ENCODE results near the gene ZDHHC11B.
A peak's percentile ranks its signal among the peaks of the same experiment; 100 is the strongest.
"Not testable (repeated sequence)": the region's sequence is repeated elsewhere in the genome, so short reads cannot be mapped to it uniquely, and the experiment has no call there.

The ZDHHC11B gene

GRCh38 chr5:691049-691448, 93.5 kb downstream of the ZDHHC11B start:
- H3K9ac ChIP-seq (ENCODE audit: low read length in 2 of 2); H3K4me3 ChIP-seq (ENCODE audit: low read length in 2 of 2); H3K36me3 ChIP-seq (ENCODE audit: control insufficient read depth in 2 of 2, insufficient read depth in 2 of 2, low read length in 2 of 2); H3K27me3 ChIP-seq (ENCODE audit: control insufficient read depth in 1 of 2, insufficient read depth in 2 of 2, low read length in 2 of 2); H3K4me1 ChIP-seq (ENCODE audit: control insufficient read depth, insufficient read depth, low read length); H3K9me3 ChIP-seq (ENCODE audit: control insufficient read depth in 2 of 2, low read length in 2 of 2); H3K27ac ChIP-seq (ENCODE audit: low read length): not testable (repeated sequence)

GRCh38 chr5:690293-690692, 94.2 kb downstream of the ZDHHC11B start:
- H3K4me3 ChIP-seq (ENCODE audit: low read length in 2 of 2); H3K9ac ChIP-seq (ENCODE audit: low read length in 2 of 2); H3K4me1 ChIP-seq (ENCODE audit: control insufficient read depth, insufficient read depth, low read length); H3K27me3 ChIP-seq (ENCODE audit: control insufficient read depth in 1 of 2, insufficient read depth in 2 of 2, low read length in 2 of 2); H3K36me3 ChIP-seq (ENCODE audit: control insufficient read depth in 2 of 2, insufficient read depth in 2 of 2, low read length in 2 of 2); H3K9me3 ChIP-seq (ENCODE audit: control insufficient read depth in 2 of 2, low read length in 2 of 2); H3K27ac ChIP-seq (ENCODE audit: low read length): not testable (repeated sequence)

- not testable (repeated sequence) for H3K4me3 ChIP-seq (ENCODE audit: low read length in 2 of 2); H3K9me3 ChIP-seq (ENCODE audit: control insufficient read depth in 2 of 2, low read length in 2 of 2); H3K27ac ChIP-seq (ENCODE audit: low read length); H3K9ac ChIP-seq (ENCODE audit: low read length in 2 of 2); H3K36me3 ChIP-seq (ENCODE audit: control insufficient read depth in 2 of 2, insufficient read depth in 2 of 2, low read length in 2 of 2); H3K27me3 ChIP-seq (ENCODE audit: control insufficient read depth in 1 of 2, insufficient read depth in 2 of 2, low read length in 2 of 2)
- peaks cover 24% of the 10 kb centered on the region for H3K4me1 ChIP-seq (ENCODE audit: control insufficient read depth, insufficient read depth, low read length)
Measured at GRCh38 chr5:688348-689010, 96.0 kb downstream of the ZDHHC11B start.

GRCh38 chr5:686936-687335, 97.6 kb downstream of the ZDHHC11B start:
- not testable (repeated sequence) for H3K27me3 ChIP-seq (ENCODE audit: control insufficient read depth in 1 of 2, insufficient read depth in 2 of 2, low read length in 2 of 2); H3K4me3 ChIP-seq (ENCODE audit: low read length in 2 of 2); H3K9me3 ChIP-seq (ENCODE audit: control insufficient read depth in 2 of 2, low read length in 2 of 2); H3K27ac ChIP-seq (ENCODE audit: low read length); H3K9ac ChIP-seq (ENCODE audit: low read length in 2 of 2); H3K36me3 ChIP-seq (ENCODE audit: control insufficient read depth in 2 of 2, insufficient read depth in 2 of 2, low read length in 2 of 2)
- peaks cover 26% of the 10 kb centered on the region for H3K4me1 ChIP-seq (ENCODE audit: control insufficient read depth, insufficient read depth, low read length)

- not testable (repeated sequence) for H3K4me3 ChIP-seq (ENCODE audit: low read length in 2 of 2); H3K36me3 ChIP-seq (ENCODE audit: control insufficient read depth in 2 of 2, insufficient read depth in 2 of 2, low read length in 2 of 2); H3K9ac ChIP-seq (ENCODE audit: low read length in 2 of 2); H3K9me3 ChIP-seq (ENCODE audit: control insufficient read depth in 2 of 2, low read length in 2 of 2); H3K27me3 ChIP-seq (ENCODE audit: control insufficient read depth in 1 of 2, insufficient read depth in 2 of 2, low read length in 2 of 2); H3K27ac ChIP-seq (ENCODE audit: low read length)
- H3K4me1 ChIP-seq (ENCODE audit: control insufficient read depth, insufficient read depth, low read length), result peaks cover 29% of the 10 kb centered on the region
Measured at GRCh38 chr5:686172-686523, 98.4 kb downstream of the ZDHHC11B start.

GRCh38 chr5:685262-686171, 99.0 kb downstream of the ZDHHC11B start:
- Histone ChIP-seq H3K4me3 (ENCODE audit: low read length in 2 of 2) (no peak overlapping the region), H3K9me3 (ENCODE audit: control insufficient read depth in 2 of 2, low read length in 2 of 2) (no peaks in the 10 kb centered on the region), H3K27me3 (ENCODE audit: control insufficient read depth in 1 of 2, insufficient read depth in 2 of 2, low read length in 2 of 2) (no peaks in the 10 kb centered on the region), H3K27ac (ENCODE audit: low read length) (no peak overlapping the region), H3K4me1 (ENCODE audit: control insufficient read depth, insufficient read depth, low read length) (peaks cover 34% of the 10 kb centered on the region), H3K9ac (ENCODE audit: low read length in 2 of 2) (no peak overlapping the region), H3K36me3 (ENCODE audit: control insufficient read depth in 2 of 2, insufficient read depth in 2 of 2, low read length in 2 of 2) (no peaks in the 10 kb centered on the region)

GRCh38 chr5:684751-685216, 99.7 kb downstream of the ZDHHC11B start:
- no peak overlapping the region for H3K27ac ChIP-seq (ENCODE audit: low read length)
- no peaks in the 10 kb centered on the region for H3K36me3 ChIP-seq (ENCODE audit: control insufficient read depth in 2 of 2, insufficient read depth in 2 of 2, low read length in 2 of 2)
- no peak overlapping the region for H3K9ac ChIP-seq (ENCODE audit: low read length in 2 of 2)
- no peak overlapping the region for H3K4me3 ChIP-seq (ENCODE audit: low read length in 2 of 2)
- H3K27me3 ChIP-seq (ENCODE audit: control insufficient read depth in 1 of 2, insufficient read depth in 2 of 2, low read length in 2 of 2), result no peaks in the 10 kb centered on the region
- peaks cover 36% of the 10 kb centered on the region for H3K4me1 ChIP-seq (ENCODE audit: control insufficient read depth, insufficient read depth, low read length)
- H3K9me3 ChIP-seq (ENCODE audit: control insufficient read depth in 2 of 2, low read length in 2 of 2), result no peaks in the 10 kb centered on the region

GRCh38 chr5:683551-684481, 100.7 kb downstream of the ZDHHC11B start:
- peak overlapping the region; percentile 11 for H3K27ac ChIP-seq (ENCODE audit: low read length)
- no peak overlapping the region for H3K9ac ChIP-seq (ENCODE audit: low read length in 2 of 2)
- no peaks in the 10 kb centered on the region for H3K36me3 ChIP-seq (ENCODE audit: control insufficient read depth in 2 of 2, insufficient read depth in 2 of 2, low read length in 2 of 2)
- no peak overlapping the region for H3K4me3 ChIP-seq (ENCODE audit: low read length in 2 of 2)
- no peaks in the 10 kb centered on the region for H3K9me3 ChIP-seq (ENCODE audit: control insufficient read depth in 2 of 2, low read length in 2 of 2)
- peaks cover 36% of the 10 kb centered on the region for H3K4me1 ChIP-seq (ENCODE audit: control insufficient read depth, insufficient read depth, low read length)
- no peaks in the 10 kb centered on the region for H3K27me3 ChIP-seq (ENCODE audit: control insufficient read depth in 1 of 2, insufficient read depth in 2 of 2, low read length in 2 of 2)

GRCh38 chr5:682651-683358, 101.7 kb downstream of the ZDHHC11B start:
- not testable (repeated sequence) for H3K9me3 ChIP-seq (ENCODE audit: control insufficient read depth in 2 of 2, low read length in 2 of 2); H3K4me3 ChIP-seq (ENCODE audit: low read length in 2 of 2); H3K36me3 ChIP-seq (ENCODE audit: control insufficient read depth in 2 of 2, insufficient read depth in 2 of 2, low read length in 2 of 2); H3K27ac ChIP-seq (ENCODE audit: low read length); H3K9ac ChIP-seq (ENCODE audit: low read length in 2 of 2); H3K27me3 ChIP-seq (ENCODE audit: control insufficient read depth in 1 of 2, insufficient read depth in 2 of 2, low read length in 2 of 2)
- peaks cover 38% of the 10 kb centered on the region for H3K4me1 ChIP-seq (ENCODE audit: control insufficient read depth, insufficient read depth, low read length)

- H3K4me1 ChIP-seq (ENCODE audit: control insufficient read depth, insufficient read depth, low read length), result peaks cover 41% of the 10 kb centered on the region
- H3K36me3 ChIP-seq (ENCODE audit: control insufficient read depth in 2 of 2, insufficient read depth in 2 of 2, low read length in 2 of 2); H3K27ac ChIP-seq (ENCODE audit: low read length); H3K9ac ChIP-seq (ENCODE audit: low read length in 2 of 2); H3K9me3 ChIP-seq (ENCODE audit: control insufficient read depth in 2 of 2, low read length in 2 of 2); H3K4me3 ChIP-seq (ENCODE audit: low read length in 2 of 2); H3K27me3 ChIP-seq (ENCODE audit: control insufficient read depth in 1 of 2, insufficient read depth in 2 of 2, low read length in 2 of 2): not testable (repeated sequence)
Measured at GRCh38 chr5:682216-682615, 102.3 kb downstream of the ZDHHC11B start.

All from stomach smooth muscle (tissue), 2 donors.